Neuronal stem cell (in vitro differentiated cells): ENCODE data around the gene TBXAS1.

ENCODE experiments used
- DNase-seq: peaks from one replicate; pipeline ENCODE4 v3.0.0-alpha.2; 2013; ENCODE audit warnings: low spot score
- H2AFZ ChIP-seq: one replicate; pipeline ENCODE4 v1.6.1; 2013; ENCODE audit warnings: mild to moderate bottlenecking, low read length, inconsistent platforms
- H2AK5ac ChIP-seq: 2 replicates; pipeline ENCODE4 v1.6.1; 2013; ENCODE audit warnings: low read depth, mild to moderate bottlenecking, inconsistent platforms, low read length, moderate library complexity, mixed read lengths
- H2BK120ac ChIP-seq: 2 replicates; pipeline ENCODE4 v1.6.1; 2013; ENCODE audit warnings: low read depth, mild to moderate bottlenecking, inconsistent platforms, low read length, moderate library complexity, mixed read lengths
- H2BK12ac ChIP-seq: one replicate; pipeline ENCODE4 v1.6.1; 2013; ENCODE audit warnings: low read length, inconsistent platforms
- H2BK15ac ChIP-seq: 2 replicates; pipeline ENCODE4 v1.6.1; 2013; ENCODE audit warnings: mild to moderate bottlenecking, low read length, inconsistent platforms, mixed read lengths
- H2BK5ac ChIP-seq: one replicate; pipeline ENCODE4 v1.6.1; 2013; ENCODE audit warnings: inconsistent platforms, mild to moderate bottlenecking, low read length, moderate library complexity
- H3K14ac ChIP-seq: one replicate; pipeline ENCODE4 v1.6.1; 2013; ENCODE audit warnings: low read length, inconsistent platforms
- H3K18ac ChIP-seq: 2 replicates; pipeline ENCODE4 v1.6.1; 2013; ENCODE audit warnings: low read length, inconsistent platforms
- H3K23ac ChIP-seq: 2 replicates; pipeline ENCODE4 v1.6.1; 2013; ENCODE audit warnings: low read depth, mild to moderate bottlenecking, mixed read lengths, low read length, inconsistent platforms; ENCODE audit not compliant: poor library complexity
- H3K27ac ChIP-seq: replicated peaks from 3 replicates; pipeline ENCODE4 v1.5.1; 2013; ENCODE audit warnings: low read length, inconsistent platforms
- H3K27me3 ChIP-seq, 3 experiments: 2 replicates each; pipeline ENCODE4 v1.6.1; 2013; ENCODE audit warnings: low read length in 3 of 3, mild to moderate bottlenecking in 2 of 3, inconsistent platforms in 1 of 3, low read depth in 1 of 3, mixed read lengths in 1 of 3, moderate library complexity in 1 of 3; ENCODE audit not compliant: control insufficient read depth in 3 of 3, insufficient read depth in 3 of 3
- H3K36me3 ChIP-seq, 2 donors: replicated peaks in 1 of 2; 2 replicates each; pipeline ENCODE4 v1.6.1; 2013; ENCODE audit warnings: low read length in 2 of 2; ENCODE audit not compliant: control insufficient read depth in 2 of 2, insufficient read depth in 2 of 2
- H3K4ac ChIP-seq: 2 replicates; pipeline ENCODE4 v1.6.1; 2013; ENCODE audit warnings: inconsistent platforms, mild to moderate bottlenecking, low read length, moderate library complexity
- H3K4me1 ChIP-seq, 2 donors: 1 replicate in 1 of 2; 2 replicates in 1 of 2; pipeline ENCODE4 v1.6.1; 2013; ENCODE audit warnings: low read length in 2 of 2, low read depth in 1 of 2; ENCODE audit not compliant: control insufficient read depth in 2 of 2, insufficient read depth in 1 of 2
- H3K4me2 ChIP-seq: one replicate; pipeline ENCODE4 v1.6.1; 2013; ENCODE audit warnings: mild to moderate bottlenecking, low read length, inconsistent platforms; ENCODE audit not compliant: insufficient read depth, poor library complexity, severe bottlenecking
- H3K4me3 ChIP-seq, 2 donors: 2 replicates each; pipeline ENCODE4 v1.5.1; 2013; ENCODE audit warnings: low read length in 2 of 2, mild to moderate bottlenecking in 2 of 2, inconsistent platforms in 1 of 2, moderate library complexity in 1 of 2
- H3K79me1 ChIP-seq: one replicate; pipeline ENCODE4 v1.6.1; 2013; ENCODE audit warnings: low read depth, mild to moderate bottlenecking, inconsistent platforms, low read length, moderate library complexity
- H3K9ac ChIP-seq: one replicate; pipeline ENCODE4 v1.6.1; 2013; ENCODE audit warnings: mild to moderate bottlenecking, low read depth, low read length, inconsistent platforms; ENCODE audit not compliant: poor library complexity
- H3K9me3 ChIP-seq, 2 donors: replicated peaks in 1 of 2; 2 replicates each; pipeline versions ENCODE3 to v1.6.1; 2013; ENCODE audit warnings: low read length in 2 of 2, mild to moderate bottlenecking in 2 of 2, inconsistent platforms in 1 of 2, low read depth in 1 of 2, mixed read lengths in 1 of 2, moderate library complexity in 1 of 2; ENCODE audit not compliant: control insufficient read depth in 2 of 2, insufficient read depth in 1 of 2
- H4K8ac ChIP-seq: one replicate; pipeline ENCODE4 v1.6.1; 2013; ENCODE audit warnings: low read depth, mild to moderate bottlenecking, inconsistent platforms, low read length, moderate library complexity
- H4K91ac ChIP-seq: one replicate; pipeline ENCODE4 v1.6.1; 2013; ENCODE audit warnings: low read length, low read depth, mild to moderate bottlenecking, inconsistent platforms; ENCODE audit not compliant: poor library complexity
- WGBS, 2 donors: extraction: QIAGEN DNeasy Blood & Tissue Kit; methylation state at CpG; one replicate each; pipeline ENCODE4 v1.1.7; 2013; ENCODE audit warnings: missing lambda C conversion rate in 2 of 2, mixed read lengths in 1 of 2; ENCODE audit not compliant: insufficient read length in 2 of 2, insufficient replicate concordance in 1 of 2; ENCODE audit errors: extremely low coverage in 2 of 2; 5-methylcytosine and 5-hydroxymethylcytosine counted together

TBXAS1 gene

DNA sequence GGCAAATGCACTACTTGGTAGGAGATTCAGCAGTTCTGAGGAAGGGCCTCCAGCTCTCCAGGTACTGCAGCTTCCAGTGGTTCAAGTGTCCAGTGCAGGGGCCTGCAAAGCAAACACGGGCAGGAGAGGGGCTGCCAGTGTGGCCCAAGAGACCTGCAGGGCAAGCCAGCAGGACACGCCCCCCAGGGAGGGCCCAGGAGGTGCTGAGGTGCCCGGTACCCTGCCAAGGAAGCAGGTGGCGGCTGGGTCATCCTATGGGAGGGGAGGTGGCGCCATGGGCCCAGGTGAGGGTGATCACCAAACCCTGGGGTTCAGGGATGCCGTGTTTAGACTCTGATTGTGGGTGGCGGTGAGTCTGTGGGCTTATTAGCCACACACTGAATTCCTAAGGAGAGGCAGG, 188.0 kb downstream of the TBXAS1 start:
- H3K4me3 ChIP-seq = no peak overlapping the region
- no peak overlapping the region for H2AFZ ChIP-seq
- H2AK5ac ChIP-seq = peak overlapping the region; percentile 80
- H3K79me1 ChIP-seq = no peaks in the 10 kb centered on the region
- peaks cover 0 to 2% of the 10 kb centered on the region in 2 donors for H3K4me1 ChIP-seq
- no peak for DNase-seq
- peak overlapping the region; percentile 34 for H3K23ac ChIP-seq
- no peak overlapping the region for H3K27ac ChIP-seq
- no peaks in the 10 kb centered on the region for H3K9me3 ChIP-seq
- peaks cover 0 to 22% (median 0%) of the 10 kb centered on the region in 3 experiments for H3K27me3 ChIP-seq
- H2BK120ac ChIP-seq = no peak overlapping the region
- H4K91ac ChIP-seq = no peak overlapping the region
- no peaks in the 10 kb centered on the region for H3K36me3 ChIP-seq
- H3K4ac ChIP-seq = no peak overlapping the region
- no peak overlapping the region for H2BK12ac ChIP-seq
- H2BK15ac ChIP-seq = peak overlapping the region; percentile 55
- H3K4me2 ChIP-seq = no peak overlapping the region
- no peak overlapping the region for H3K18ac ChIP-seq
- WGBS, 2 donors = no CpG with 5 or more reads among the region's 7 CpGs
- H2BK5ac ChIP-seq = no peak overlapping the region
- H3K9ac ChIP-seq = no peak overlapping the region
- no peak overlapping the region for H4K8ac ChIP-seq
- H3K14ac ChIP-seq = peak overlapping the region; percentile 79

GRCh38 chr7:140017543-140017942, 188.5 kb downstream of the TBXAS1 start:
- Histone ChIP-seq H4K8ac (no peak overlapping the region), H4K91ac (no peak overlapping the region), H2AFZ (no peak overlapping the region), H2BK15ac (peak overlapping the region; percentile 55), H3K4me1 (peaks cover 0 to 2% of the 10 kb centered on the region in 2 donors), H3K4me3 (no peak overlapping the region), H3K14ac (peak overlapping the region; percentile 79), H2AK5ac (peak overlapping the region; percentile 80), H3K79me1 (no peaks in the 10 kb centered on the region), H3K4me2 (no peak overlapping the region), H3K18ac (peak overlapping the region; percentile 71), H2BK12ac (peak overlapping the region; percentile 11), H2BK120ac (no peak overlapping the region), H3K27me3 (peaks cover 0 to 22% (median 0%) of the 10 kb centered on the region in 3 experiments), H3K9me3 (no peaks in the 10 kb centered on the region), H3K27ac (no peak overlapping the region), H3K4ac (no peak overlapping the region), H2BK5ac (no peak overlapping the region), H3K23ac (peak overlapping the region; percentile 47), H3K36me3 (no peaks in the 10 kb centered on the region), H3K9ac (no peak overlapping the region)
- DNase-seq = no peak
- WGBS, 2 donors = no CpG with 5 or more reads among the region's 15 CpGs

- H2AK5ac ChIP-seq = peak overlapping the region; percentile 27
- H4K91ac ChIP-seq = no peak overlapping the region
- peak overlapping the region; percentile 22 for H3K23ac ChIP-seq
- H3K18ac ChIP-seq = no peak overlapping the region
- H2BK15ac ChIP-seq = no peak overlapping the region
- DNase-seq = no peak
- peak overlapping the region in 1 of 2 donors; percentile 19 for H3K4me3 ChIP-seq
- no CpG with 5 or more reads among the region's 9 CpGs for WGBS, 2 donors
- H3K9ac ChIP-seq = no peak overlapping the region
- H3K4me2 ChIP-seq = no peak overlapping the region
- H3K27me3 ChIP-seq = peaks cover 0 to 22% (median 0%) of the 10 kb centered on the region in 3 experiments
- peaks cover 0 to 2% of the 10 kb centered on the region in 2 donors for H3K4me1 ChIP-seq
- H3K36me3 ChIP-seq = no peaks in the 10 kb centered on the region
- no peaks in the 10 kb centered on the region for H3K9me3 ChIP-seq
- no peak overlapping the region for H2AFZ ChIP-seq
- H3K4ac ChIP-seq = no peak overlapping the region
- no peaks in the 10 kb centered on the region for H3K79me1 ChIP-seq
- H2BK12ac ChIP-seq = no peak overlapping the region
- no peak overlapping the region for H2BK120ac ChIP-seq
- no peak overlapping the region for H2BK5ac ChIP-seq
- H3K27ac ChIP-seq = no peak overlapping the region
- H3K14ac ChIP-seq = no peak overlapping the region
- no peak overlapping the region for H4K8ac ChIP-seq
These were observed 189.3 kb downstream of the TBXAS1 start for GRCh38 chr7:140018125-140019043.

GRCh38 chr7:140019172-140019571, 190.1 kb downstream of the TBXAS1 start:
- Histone ChIP-seq H3K27ac (no peak overlapping the region), H3K9ac (no peak overlapping the region), H3K23ac (no peak overlapping the region), H3K14ac (no peak overlapping the region), H3K18ac (no peak overlapping the region), H2AFZ (no peak overlapping the region), H4K91ac (no peak overlapping the region), H3K79me1 (no peaks in the 10 kb centered on the region), H3K4me3 (no peak overlapping the region), H3K4me1 (peaks cover 0 to 2% of the 10 kb centered on the region in 2 donors), H2BK120ac (no peak overlapping the region), H4K8ac (no peak overlapping the region), H2BK15ac (no peak overlapping the region), H3K27me3 (peaks cover 0 to 15% (median 0%) of the 10 kb centered on the region in 3 experiments), H2AK5ac (no peak overlapping the region), H3K9me3 (no peaks in the 10 kb centered on the region), H2BK12ac (no peak overlapping the region), H2BK5ac (no peak overlapping the region), H3K4ac (no peak overlapping the region), H3K36me3 (no peaks in the 10 kb centered on the region), H3K4me2 (no peak overlapping the region)
- DNase-seq = no peak
- no CpG with 5 or more reads among the region's 11 CpGs for WGBS, 2 donors
